GM18505 (cell line): ENCODE measurements around the gene ZBTB7A.

ENCODE experiments used
- ATAC-seq: cut with Tn5 transposase; IDR thresholded peaks from one replicate; pipeline ENCODE4 v1.9.1; 2021; ENCODE audit not compliant: unreplicated experiment
- POLR2A ChIP-seq: IDR thresholded peaks from 4 replicates; pipeline ENCODE4 v1.6.1; 2011; ENCODE audit warnings: borderline replicate concordance; ENCODE audit not compliant: insufficient read depth, insufficient read length; ENCODE audit errors: extremely low read depth

Gene ZBTB7A

DNA sequence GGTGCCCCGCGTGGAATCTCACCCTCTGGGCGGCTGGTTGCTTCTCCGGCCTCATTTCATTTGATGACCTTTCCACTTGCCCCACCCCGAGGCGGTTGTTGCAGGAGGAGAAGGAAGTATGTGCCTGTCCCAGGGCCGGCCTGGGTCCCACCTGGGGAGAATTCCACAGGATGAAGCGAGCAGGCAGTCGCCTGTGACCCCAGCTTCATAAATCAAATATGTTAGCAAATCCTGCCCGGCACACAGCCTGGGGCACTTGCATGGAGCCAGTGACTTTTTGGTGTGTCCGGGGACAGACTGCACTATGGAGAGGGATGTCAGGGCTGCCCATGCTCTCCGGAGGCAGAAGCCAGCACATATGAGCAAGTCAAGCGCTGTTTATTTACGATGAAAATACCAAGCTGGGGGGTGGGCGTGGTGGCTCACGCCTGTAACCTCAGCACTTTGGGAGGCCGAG lies 19.7 kb upstream of the ZBTB7A start:
- ATAC-seq, result no peak
- TF ChIP-seq POLR2A, result no peak

DNA sequence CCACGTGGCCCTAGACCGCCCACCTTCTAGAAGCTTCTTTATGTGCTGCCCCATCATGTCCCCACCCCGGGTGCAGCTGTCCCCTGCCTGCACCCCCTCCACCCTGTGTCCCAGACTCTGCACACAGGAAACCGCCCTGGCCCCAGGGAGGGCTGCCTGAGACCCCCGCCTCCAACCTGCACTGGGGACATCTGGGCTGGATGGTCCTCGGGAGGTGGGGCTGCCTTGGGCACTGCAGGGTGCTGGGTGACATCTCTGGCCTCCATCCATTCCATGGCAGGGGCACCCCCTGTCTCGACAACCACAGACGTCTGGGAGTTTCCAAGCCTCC lies 17.8 kb upstream of the ZBTB7A start:
- no peak for TF ChIP-seq POLR2A
- no peak for ATAC-seq

GRCh38 chr19:4083677-4084546 lies 17.2 kb upstream of the ZBTB7A start:
- no peak for ATAC-seq
- peak; percentile 32 for TF ChIP-seq POLR2A

- ATAC-seq, result no peak
These were observed 15.5 kb upstream of the ZBTB7A start for GRCh38 chr19:4082172-4082571.

GRCh38 chr19:4081441-4082129 lies 14.9 kb upstream of the ZBTB7A start:
- no peak for ATAC-seq
- no peak for TF ChIP-seq POLR2A

More at GRCh38 chr19:4082172-4082571, 15.5 kb upstream of the ZBTB7A start:
- TF ChIP-seq POLR2A, result no peak

DNA sequence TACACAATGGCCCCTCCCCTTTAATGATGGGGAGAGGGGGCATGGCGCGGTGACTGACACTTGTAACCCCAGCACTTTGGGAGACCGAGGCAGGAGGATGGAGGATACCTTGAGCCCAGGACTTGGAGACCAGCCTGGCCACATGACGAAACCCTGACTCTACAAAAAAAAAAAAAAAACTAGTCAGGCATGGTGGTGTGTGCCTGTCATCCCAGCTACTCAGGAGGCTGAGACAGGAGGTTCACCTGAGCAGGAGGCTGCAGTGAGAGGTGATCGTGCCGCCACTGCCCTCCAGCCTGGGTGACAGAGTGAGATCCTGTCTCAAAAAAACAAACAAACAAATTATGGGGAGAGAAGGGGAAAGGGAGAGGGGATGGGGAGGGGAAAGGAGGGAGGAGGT lies 13.8 kb upstream of the ZBTB7A start:
- no peak for ATAC-seq
- TF ChIP-seq POLR2A, result no peak

DNA sequence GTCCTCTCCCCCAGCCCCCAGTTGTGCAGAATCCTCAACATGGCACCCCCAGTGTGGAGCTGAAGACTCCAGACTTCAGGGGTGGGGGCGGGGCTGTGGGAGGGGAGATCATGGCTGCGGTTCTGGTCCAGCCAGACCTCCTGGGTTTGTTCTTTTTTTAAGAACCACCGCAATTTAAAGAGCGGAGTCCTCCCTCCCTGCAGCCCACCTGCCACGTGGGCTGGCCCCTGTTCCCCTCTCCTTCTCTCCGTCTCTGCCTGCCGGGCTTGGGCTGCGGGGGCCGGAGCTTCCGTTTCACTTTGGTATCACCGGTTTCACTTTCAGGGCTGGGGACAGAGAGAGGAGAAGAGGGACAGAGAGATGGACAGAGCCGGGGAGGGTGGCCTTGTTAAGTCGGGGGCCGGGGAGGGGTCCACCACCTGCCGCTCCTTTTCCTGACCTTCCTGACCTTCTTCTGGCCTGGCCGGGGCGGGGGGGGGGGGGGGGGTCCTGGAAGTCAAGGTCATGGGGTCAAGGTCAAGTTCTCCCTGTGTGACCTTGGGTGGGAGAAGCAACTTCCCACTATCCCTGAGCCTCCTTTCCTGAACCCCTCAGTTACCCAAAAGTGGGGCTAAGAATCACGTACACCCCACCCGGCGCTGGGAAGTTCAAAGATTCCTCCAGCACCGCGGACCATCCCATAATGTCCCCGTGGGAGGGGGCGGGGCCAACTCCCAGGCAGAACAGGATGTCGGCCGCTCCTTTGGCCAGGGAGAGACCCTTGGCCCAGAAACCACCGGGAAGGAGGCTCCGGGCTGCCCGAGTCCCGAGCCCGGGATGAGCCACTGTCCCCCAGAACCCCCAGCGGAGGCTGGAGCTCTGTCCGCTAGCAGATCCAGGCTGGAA lies 11.3 kb upstream of the ZBTB7A start:
- no peak for ATAC-seq
- TF ChIP-seq POLR2A, result peak; percentile 46

DNA sequence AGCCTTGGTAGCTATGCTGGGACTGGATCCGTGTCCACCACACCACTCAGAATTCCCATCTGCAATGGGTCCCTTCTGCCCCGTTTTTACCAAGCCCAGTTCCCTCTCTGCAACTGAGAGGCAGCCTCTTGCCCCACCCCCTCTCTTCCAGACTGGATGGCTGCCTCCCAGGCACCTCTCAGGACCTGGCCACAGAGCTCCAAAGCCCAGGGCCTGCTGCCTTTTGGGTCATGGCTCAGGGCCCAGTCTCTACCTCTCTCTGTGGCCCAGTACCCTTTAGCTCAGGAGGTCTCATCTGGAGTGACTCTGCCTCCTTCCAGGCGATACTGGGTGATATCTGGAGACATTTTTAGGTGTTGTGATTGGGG lies 10.3 kb upstream of the ZBTB7A start:
- ATAC-seq, result no peak

GRCh38 chr19:4075373-4075772 lies 8.7 kb upstream of the ZBTB7A start:
- no peak for TF ChIP-seq POLR2A
- no peak for ATAC-seq

More for the DNA sequence above, 10.3 kb upstream of the ZBTB7A start:
- TF ChIP-seq POLR2A, result no peak

DNA sequence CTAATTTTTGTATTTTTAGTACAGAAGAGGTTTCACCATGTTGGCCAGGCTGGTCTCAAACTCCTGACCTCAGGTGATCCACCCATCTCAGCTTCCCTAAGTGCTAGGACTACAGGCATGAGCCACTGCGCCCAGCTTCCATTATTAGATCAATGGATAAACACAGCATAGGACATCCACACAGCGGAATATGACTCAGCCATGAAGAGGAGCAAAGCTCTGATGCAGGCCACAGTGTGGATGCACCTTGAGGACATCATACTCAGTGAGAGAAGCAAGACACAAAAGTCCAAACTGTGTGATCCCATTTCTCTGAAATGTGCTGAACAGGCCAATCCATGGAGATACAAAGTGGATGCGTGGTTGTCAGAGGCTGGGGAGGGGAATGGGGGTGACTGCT lies 4.9 kb upstream of the ZBTB7A start:
- ATAC-seq, result no peak

GRCh38 chr19:4069331-4069959 lies 2.7 kb upstream of the ZBTB7A start:
- no peak for ATAC-seq
- no peak for TF ChIP-seq POLR2A

More for the DNA sequence above, 4.9 kb upstream of the ZBTB7A start:
- TF ChIP-seq POLR2A, result no peak

- no peak for ATAC-seq
- TF ChIP-seq POLR2A, result no peak
These were observed 1.6 kb upstream of the ZBTB7A start for GRCh38 chr19:4068047-4068966.

- no peak for ATAC-seq
- no peak for TF ChIP-seq POLR2A
These were observed 822 bp upstream of the ZBTB7A start for GRCh38 chr19:4067396-4068046.
